Right atrium auricular region (tissue), 2 donors: Measurements from ENCODE around the gene MDFI. TPM values are rescaled to one million over a fixed set of nuclear protein-coding genes. Genes with fewer than 3 reads are reported as not detected.

ENCODE experiments used
- DNase-seq: peaks from one replicate; pipeline ENCODE4 v3.0.0-alpha.2; 2019; ENCODE audit warnings: low spot score
- H3K27ac ChIP-seq, 2 donors: fragments of 200-600 bp; sonication (generic); 1 replicate in 1 of 2; 2 replicates in 1 of 2; pipeline ENCODE4 v1.5.1; 2016 to 2019
- H3K27me3 ChIP-seq, 2 donors: fragments of 200-600 bp; sonication (generic); one replicate each; pipeline versions ENCODE4 v1.5.1 to v1.6.0; 2017 to 2019
- H3K36me3 ChIP-seq: fragments of 200-600 bp; sonication (generic); one replicate; pipeline ENCODE4 v1.5.1; 2016
- H3K4me1 ChIP-seq, 2 donors: fragments of 200-600 bp; sonication (generic); one replicate each; pipeline versions ENCODE4 v1.5.1 to v1.6.0; 2017 to 2019
- H3K4me3 ChIP-seq, 2 donors: fragments of 200-600 bp; sonication (generic); 1 replicate in 1 of 2; 2 replicates in 1 of 2; pipeline ENCODE4 v1.5.1; 2017 to 2019; ENCODE audit warnings: mild to moderate bottlenecking in 1 of 2, moderate library complexity in 1 of 2
- H3K9me3 ChIP-seq, 2 donors: fragments of 200-600 bp; sonication (generic); one replicate each; pipeline ENCODE4 v1.5.1; 2019
- CTCF ChIP-seq, 2 donors: fragments of 200-600 bp; sonication (generic); IDR thresholded peaks; one replicate each; pipeline ENCODE4 v1.5.1; 2019; ENCODE audit warnings: antibody characterized with exemption in 2 of 2
- total RNA-seq, 2 donors: library from RNA; depleted of rRNA; stranded (reverse); fragments of >200 nt; gene quantifications; one replicate each; pipeline ENCODE4 v1.1.0, GENCODE V29; 2016

MDFI gene
- total RNA-seq, 2 donors from 2014 or later = 1.5 to 12.3 TPM

DNA sequence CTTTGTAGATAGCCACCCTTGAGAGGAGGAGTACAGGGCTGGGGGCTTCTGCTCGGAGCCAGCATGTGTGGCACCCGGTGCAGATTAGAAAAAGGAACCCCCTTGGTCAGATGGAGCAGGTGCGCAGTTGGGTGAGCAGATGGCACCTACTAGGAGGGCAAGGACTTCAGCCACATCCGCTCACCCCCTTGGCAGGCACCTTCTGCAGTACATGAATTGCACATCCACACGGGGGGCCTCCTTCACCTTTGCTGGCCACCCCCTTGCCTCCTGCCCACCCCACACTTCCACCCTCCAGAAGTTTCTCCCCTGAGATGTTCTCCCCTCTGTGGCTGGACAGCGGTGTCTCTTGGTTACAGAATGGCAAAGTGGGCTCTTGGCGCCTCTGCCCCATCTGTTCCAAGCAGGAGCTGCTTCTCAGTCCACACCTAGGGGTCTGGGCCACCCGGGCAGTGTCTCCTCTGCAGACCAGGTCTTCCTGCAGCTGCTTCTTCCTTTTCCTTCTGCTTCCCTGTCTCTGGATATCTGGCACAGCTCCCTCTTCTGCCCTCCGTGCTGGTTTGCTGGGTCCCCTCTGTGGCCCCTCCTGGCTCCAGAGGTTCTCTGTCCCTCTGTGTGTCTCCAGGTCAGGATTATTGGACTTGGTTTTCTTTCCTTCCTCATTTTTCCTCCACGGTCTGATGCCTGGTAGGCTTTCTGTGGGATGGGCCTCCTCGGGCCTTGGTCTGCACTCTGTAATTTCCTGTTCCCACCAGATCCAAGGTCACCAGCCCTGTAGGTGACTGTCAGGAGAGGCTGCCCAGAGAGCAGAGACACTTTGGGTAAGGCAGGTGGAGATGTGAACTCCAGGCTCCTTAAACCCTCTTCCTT lies 4.1 kb downstream of the MDFI start:
- H3K36me3 ChIP-seq = no peaks in the 10 kb centered on the region
- H3K27ac ChIP-seq = no peak overlapping the region
- H3K27me3 ChIP-seq = peaks cover 4 to 8% of the 10 kb centered on the region in 2 donors
- H3K4me1 ChIP-seq = peaks cover 0 to 22% of the 10 kb centered on the region in 2 donors
- H3K4me3 ChIP-seq = no peak overlapping the region
- no peak for TF ChIP-seq CTCF (IDR thresholded peaks at IDR 0.05)
- no peak for DNase-seq
- no peaks in the 10 kb centered on the region for H3K9me3 ChIP-seq

DNA sequence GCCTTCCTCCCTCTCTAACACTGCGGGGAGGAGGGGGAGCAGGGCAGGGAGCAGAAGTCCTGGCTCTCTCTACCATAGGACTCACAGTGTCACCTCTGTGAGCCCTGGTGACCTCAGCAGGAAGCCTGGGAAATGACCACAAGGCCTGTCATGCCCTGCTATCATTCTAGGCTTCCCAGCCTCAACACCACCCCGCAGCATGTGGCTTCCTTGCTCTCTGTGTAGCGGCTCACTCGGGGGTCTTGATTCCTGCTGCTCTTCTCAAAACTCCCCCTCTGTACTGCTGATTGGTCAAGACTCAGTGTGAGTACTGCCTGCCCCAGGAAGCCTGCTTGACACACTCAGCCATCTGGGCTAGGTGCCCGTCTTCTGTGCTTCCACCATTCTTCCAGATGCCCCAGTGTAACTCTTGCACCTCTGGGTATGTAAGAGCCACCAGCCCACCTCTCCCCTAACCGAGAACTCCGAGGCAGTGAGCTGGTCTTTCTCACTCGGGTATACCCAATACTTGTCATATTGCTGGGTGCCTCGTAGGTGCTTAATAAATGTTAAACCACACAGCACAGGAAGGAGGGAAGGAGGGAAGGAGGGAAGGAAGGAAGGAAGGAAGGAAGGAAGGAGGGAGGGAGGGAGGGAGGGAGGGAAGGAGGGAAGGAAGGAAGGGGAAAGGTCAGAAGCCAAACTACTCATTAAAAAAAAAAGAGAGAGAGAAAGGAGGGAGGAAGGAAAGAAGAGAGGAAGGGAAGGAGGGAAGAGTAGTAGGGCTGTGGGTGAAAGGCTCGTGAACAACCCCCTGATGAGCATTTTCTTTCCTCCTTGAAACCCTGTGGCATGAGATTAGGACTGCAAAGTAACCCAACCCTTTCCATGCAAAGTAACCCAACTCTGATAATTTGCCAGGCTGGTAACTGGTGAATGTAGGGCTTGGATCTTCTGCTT lies 5.0 kb downstream of the MDFI start:
- Histone ChIP-seq H3K4me1 (peaks cover 0 to 13% of the 10 kb centered on the region in 2 donors), H3K9me3 (no peaks in the 10 kb centered on the region), H3K27me3 (peaks cover 3 to 8% of the 10 kb centered on the region in 2 donors), H3K27ac (no peak overlapping the region), H3K36me3 (no peaks in the 10 kb centered on the region), H3K4me3 (no peak overlapping the region)
- no peak for DNase-seq
- no peak for TF ChIP-seq CTCF (IDR thresholded peaks at IDR 0.05)

DNA sequence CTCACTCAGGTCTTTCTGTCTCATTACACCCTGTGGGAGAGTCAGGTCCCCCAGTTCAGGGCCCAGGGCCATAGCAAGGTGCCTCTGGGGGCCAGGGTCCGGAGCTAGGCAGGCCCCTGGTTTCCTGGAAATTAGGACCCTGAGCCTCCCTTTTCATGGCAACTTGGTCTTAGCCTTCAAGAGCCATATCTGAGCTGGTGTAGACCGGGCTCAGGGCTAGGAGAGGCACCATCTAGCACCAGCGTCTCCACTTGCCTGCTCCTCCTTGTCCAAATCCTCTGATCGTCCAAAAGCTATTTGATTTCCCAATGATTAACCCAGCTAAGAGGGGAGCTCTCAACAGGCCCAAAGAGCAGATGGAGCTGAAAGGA lies 5.6 kb downstream of the MDFI start:
- Histone ChIP-seq H3K9me3 (no peaks in the 10 kb centered on the region), H3K4me1 (peaks cover 0 to 6% of the 10 kb centered on the region in 2 donors), H3K36me3 (no peaks in the 10 kb centered on the region), H3K27ac (no peak overlapping the region), H3K4me3 (no peak overlapping the region), H3K27me3 (peaks cover 0 to 4% of the 10 kb centered on the region in 2 donors)
- no peak for DNase-seq
- TF ChIP-seq CTCF (IDR thresholded peaks at IDR 0.05) = no peak

- Histone ChIP-seq H3K4me3 (no peak overlapping the region), H3K36me3 (no peaks in the 10 kb centered on the region), H3K9me3 (no peaks in the 10 kb centered on the region), H3K4me1 (peaks cover 0 to 1% of the 10 kb centered on the region in 2 donors), H3K27me3 (no peaks in the 10 kb centered on the region), H3K27ac (no peak overlapping the region)
- TF ChIP-seq CTCF (IDR thresholded peaks at IDR 0.05) = no peak
- no peak for DNase-seq
Measured at GRCh38 chr6:41644297-41644879, 6.1 kb downstream of the MDFI start.

- no peak for TF ChIP-seq CTCF (IDR thresholded peaks at IDR 0.05)
- Histone ChIP-seq H3K4me1 (no peaks in the 10 kb centered on the region), H3K27me3 (no peaks in the 10 kb centered on the region), H3K36me3 (no peaks in the 10 kb centered on the region), H3K4me3 (no peak overlapping the region), H3K27ac (no peak overlapping the region), H3K9me3 (no peaks in the 10 kb centered on the region)
- DNase-seq = no peak
Measured at GRCh38 chr6:41645007-41645618, 6.8 kb downstream of the MDFI start.
